HG03565 (cell line): ENCODE results near the gene WNT4.

Experiments used
- ATAC-seq: cut with Tn5 transposase; IDR thresholded peaks from one replicate; pipeline ENCODE4 v1.9.1; 2021; ENCODE audit warnings: mild to moderate bottlenecking, moderate library complexity; ENCODE audit not compliant: unreplicated experiment

WNT4 gene

GRCh38 chr1:22164841-22165808 is 22.2 kb upstream of the WNT4 start:
- no peak for ATAC-seq

GRCh38 chr1:22163564-22163963 is 20.7 kb upstream of the WNT4 start:
- no peak for ATAC-seq

- ATAC-seq, result no peak
Observed at GRCh38 chr1:22163137-22163536, 20.2 kb upstream of the WNT4 start.

- ATAC-seq, result no peak
Observed at GRCh38 chr1:22159891-22160290, 17.0 kb upstream of the WNT4 start.

GRCh38 chr1:22158654-22159053 is 15.8 kb upstream of the WNT4 start:
- ATAC-seq, result no peak

- no peak for ATAC-seq
Observed at GRCh38 chr1:22157359-22157966, 14.6 kb upstream of the WNT4 start.

GRCh38 chr1:22155517-22155916 is 12.6 kb upstream of the WNT4 start:
- no peak for ATAC-seq

- no peak for ATAC-seq
Observed at GRCh38 chr1:22154626-22155025, 11.7 kb upstream of the WNT4 start.

- ATAC-seq, result no peak
Observed at GRCh38 chr1:22153660-22154437, 11.0 kb upstream of the WNT4 start.

GRCh38 chr1:22150923-22151322 is 8.0 kb upstream of the WNT4 start:
- ATAC-seq, result no peak

- ATAC-seq, result no peak
Observed at GRCh38 chr1:22142315-22143064, 407 bp downstream of the WNT4 start.

- no peak for ATAC-seq
Observed at GRCh38 chr1:22141554-22142314, 1.2 kb downstream of the WNT4 start.

- ATAC-seq, result no peak
Observed at GRCh38 chr1:22140694-22141093, 2.2 kb downstream of the WNT4 start.

GRCh38 chr1:22139817-22140216 is 3.1 kb downstream of the WNT4 start:
- ATAC-seq, result no peak

GRCh38 chr1:22139066-22139594 is 3.8 kb downstream of the WNT4 start:
- no peak for ATAC-seq

GRCh38 chr1:22137004-22137720 is 5.7 kb downstream of the WNT4 start:
- ATAC-seq, result no peak

- ATAC-seq, result no peak
Observed at GRCh38 chr1:22133931-22134324, 9.0 kb downstream of the WNT4 start.

- ATAC-seq, result no peak
Observed at GRCh38 chr1:22133247-22133930, 9.5 kb downstream of the WNT4 start.
